Activated CD8-positive, alpha-beta memory T cell treated with anti-CD3 and anti-CD28 coated beads, Interleukin-2, amount 50 U/mL, for 24 hours (primary cell): Measurements from ENCODE around the gene GNG4.

Experiments used
- DNase-seq: peaks from one replicate; pipeline ENCODE4 v3.0.0-alpha.2; 2020; ENCODE audit errors: extremely low read depth

GNG4 gene

DNA sequence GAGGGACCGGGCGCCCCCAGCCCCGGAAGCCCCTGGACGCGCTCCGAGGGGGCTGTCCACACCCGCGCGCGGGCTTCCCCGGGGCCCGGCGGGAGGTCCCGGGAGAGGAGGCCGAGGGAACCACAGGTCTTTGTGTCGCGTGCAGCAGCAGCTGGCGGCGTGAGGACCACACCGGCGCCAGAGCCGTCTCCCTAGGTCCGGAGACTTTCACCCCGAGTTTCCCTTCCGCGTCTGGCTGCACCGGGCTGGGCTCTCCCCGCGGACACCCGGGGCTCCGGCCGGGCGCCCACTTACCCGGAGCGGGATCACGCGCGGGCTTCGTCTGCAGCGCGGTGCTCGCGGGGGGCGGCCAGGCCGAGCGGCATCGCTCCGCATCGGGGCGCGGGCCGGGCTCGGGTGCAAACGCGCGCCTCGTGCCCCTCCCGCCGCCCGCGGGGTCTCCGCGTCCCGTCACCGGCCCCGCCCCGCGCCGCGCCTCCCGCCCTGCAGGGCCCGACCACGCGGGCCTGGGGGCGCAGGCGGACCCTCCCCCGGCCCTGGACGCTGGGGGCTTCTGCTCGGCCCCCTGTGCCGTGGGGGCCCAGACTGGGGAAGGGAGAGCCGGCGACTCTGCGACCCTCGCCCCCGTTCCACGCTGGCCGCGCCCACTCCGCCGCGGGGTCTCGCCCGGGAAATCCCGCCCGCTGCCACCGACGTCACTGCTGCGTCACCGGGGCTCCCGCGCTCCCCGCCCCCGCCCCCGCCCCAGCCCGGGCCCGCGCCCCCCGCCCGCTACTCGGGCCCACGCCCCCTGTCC, at the start of gene GNG4:
GNG4 (minus strand) TSS at position 417 of the 796 bp plus-strand sequence. CDS start 65,946 bp downstream, outside the sequence.
- no peak for DNase-seq

DNA sequence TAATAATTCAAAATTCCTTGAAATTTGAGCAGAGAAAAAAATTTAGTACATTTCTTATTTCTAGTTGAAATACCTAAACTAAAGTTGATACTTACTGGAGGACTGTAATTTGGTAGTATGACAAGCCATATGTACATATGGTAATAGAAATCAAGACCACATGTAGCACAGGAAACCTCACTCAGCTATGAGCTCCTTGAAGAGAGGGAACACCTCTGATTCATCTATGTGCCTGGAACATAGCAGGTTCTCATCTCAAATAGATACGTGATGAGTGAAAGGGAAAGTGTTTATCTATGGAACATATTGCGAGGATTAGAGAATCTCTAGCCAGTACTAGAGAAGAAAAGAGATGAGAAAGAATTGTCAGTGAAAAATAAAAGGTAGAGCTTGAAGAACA, 47.9 kb upstream of the GNG4 start:
- no peak for DNase-seq

DNA sequence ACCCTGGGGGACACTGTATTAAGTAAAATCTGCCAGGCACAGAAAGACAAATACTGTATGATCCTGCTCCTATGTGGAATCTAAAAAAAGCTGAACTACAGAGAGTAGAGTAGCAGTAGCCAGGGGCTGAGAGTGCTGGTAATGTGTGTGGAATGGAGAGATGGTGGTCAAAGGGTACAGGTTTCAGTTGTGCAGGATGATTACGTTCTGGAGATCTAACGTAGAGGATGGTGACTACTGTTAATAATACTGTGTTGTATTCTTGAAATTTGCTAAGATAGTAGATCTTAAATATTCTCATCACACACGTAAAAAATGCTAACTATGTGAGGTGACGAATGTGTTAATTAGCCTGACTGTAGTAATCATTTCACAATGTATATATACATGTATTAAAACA, 39.8 kb upstream of the GNG4 start:
- no peak for DNase-seq

DNA sequence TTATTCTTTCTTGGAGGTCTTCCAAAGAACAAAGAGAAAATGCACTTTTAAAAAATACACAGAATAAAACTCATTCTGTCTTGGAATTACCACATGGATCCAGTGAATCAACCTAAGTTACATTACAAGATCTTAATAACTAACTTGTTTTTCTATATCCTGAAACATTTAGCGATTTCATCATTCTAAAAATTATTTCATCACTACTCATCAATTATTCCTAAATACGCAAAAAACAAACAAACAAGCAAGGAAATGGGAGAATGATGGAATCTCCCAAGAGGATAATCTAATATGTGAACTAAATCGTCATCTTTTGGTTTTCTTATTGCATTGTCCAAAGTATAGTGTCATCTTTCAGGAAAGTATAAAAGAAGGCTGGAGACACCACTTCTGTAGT, 38.5 kb upstream of the GNG4 start:
- no peak for DNase-seq

DNA sequence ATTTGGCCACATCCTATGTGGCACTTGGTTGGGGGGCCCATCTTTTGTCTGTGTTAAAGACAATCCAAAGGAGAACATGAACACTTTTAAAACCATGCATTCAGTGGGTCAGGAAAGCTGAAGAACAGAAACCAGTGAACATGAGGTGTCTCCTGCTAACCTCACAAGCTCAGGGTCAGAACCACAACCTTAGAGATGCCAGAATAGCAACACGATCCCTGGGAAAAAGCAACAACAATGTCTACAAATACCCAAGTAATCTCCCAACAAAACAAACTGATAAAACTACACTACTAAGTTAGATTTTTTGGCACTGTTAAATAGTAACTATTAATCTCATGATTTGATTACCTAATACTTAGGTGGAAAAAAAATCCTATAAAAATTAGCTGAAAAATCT, 34.1 kb upstream of the GNG4 start:
- DNase-seq: no peak

DNA sequence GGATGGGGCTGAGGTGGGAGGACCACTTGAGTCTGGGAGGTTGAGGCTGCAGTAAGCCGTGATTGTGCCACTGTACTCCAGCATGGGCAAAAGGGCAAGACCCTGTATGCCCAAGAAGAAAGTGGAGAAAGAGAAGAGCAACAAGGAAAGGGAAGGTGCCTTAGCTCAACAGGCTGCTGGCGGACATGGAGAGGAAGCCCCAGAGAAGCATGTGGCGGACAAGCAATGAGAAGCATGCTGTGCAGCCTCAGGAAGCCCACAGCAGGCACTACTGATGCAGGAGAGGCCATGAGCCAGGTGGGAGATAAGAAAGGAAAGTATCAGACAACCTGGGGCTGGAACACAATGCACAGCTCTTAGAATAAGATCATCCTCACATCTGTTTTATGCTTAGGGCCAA, 32.6 kb upstream of the GNG4 start:
- no peak for DNase-seq

DNA sequence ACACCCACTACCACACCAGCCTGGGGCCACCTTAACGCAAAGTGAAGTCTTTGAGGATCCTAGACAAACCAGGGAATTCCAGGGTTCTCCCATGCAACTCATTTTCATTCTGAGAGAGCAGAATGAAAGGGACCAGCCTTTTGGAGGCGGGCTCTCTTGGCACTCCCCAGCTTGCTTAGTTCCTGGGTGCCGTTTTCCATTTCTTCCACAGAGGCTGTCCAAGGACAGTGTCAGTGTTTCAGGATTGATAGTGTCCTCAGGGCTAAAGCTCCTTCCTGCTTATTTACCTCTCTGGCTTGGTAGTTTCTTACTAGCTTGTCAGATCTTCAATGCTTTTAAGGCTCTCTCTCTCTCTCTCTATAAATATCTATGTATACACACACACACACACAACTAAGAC, 30.1 kb upstream of the GNG4 start:
- DNase-seq: no peak

DNA sequence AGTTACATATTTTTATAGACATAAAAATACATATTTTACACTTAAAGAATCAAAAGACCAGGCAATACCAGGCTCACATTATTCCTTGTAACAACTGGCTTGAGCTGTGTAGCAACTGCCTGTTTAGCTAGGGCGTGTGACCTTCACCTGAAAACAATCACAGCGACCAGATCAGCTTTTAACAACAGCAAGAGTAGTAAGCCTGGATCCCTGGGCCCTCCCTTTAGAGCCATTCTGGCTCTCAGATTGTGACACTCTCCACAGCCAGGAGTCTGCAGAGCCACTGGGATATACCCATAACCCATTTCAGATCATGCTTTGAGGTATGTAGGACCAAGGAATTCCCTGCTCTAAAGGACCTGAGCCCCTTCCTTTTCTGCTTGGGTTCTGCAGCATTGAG, 29.4 kb upstream of the GNG4 start:
- no peak for DNase-seq

DNA sequence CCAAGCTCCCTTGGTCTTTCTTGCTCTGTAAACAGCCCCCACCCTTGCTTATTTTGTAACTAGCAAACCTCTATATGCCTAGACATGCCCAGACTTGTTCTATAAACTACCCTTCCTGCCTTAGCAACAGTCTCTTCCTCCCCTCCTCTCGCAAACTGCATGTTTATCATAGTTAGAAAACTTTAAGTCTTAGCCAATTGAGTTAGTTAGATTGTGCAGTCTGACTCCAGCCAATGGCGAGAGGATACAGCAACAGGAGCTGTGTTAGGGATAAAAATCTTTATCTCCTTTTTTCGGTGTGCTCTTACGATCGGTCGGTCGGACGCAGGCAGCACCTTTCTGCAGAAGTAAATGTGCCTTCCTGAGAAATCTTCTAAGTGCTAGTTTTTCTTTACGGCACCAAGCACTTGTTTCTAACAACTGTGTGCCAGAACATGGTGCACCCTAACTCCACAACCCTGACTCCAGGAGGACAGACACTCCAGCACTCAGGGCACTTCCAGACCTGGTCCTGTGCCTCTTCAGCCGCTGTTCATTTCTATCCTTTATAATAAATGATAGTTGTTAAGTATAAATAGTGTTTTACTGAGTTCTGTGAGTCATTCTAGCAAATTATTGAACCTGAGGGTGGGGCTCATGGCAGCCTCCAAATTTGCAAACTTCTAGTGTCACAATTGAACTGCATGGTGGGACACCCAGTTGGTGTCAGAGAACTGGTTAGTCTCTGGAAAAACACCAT, 25.7 kb upstream of the GNG4 start:
- no peak for DNase-seq

DNA sequence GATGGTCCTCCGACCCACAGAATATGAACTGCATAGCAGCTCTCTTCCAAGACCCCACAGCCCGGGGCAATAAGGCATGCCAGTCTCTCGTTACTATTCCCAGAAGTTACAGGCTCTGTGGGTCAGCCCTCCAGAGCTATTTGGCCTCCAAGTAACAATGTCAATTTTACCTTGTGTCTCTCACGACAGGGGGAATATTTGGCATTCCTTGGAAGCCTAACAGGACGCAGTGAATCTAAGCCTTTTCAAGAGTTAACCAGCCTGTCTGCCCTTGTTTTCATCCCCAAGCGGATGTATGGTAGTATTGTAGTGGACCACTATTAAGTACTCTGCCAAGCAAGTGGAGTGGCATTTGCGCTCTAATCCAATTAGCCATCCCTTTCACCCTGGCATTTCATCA, 24.4 kb upstream of the GNG4 start:
- no peak for DNase-seq

DNA sequence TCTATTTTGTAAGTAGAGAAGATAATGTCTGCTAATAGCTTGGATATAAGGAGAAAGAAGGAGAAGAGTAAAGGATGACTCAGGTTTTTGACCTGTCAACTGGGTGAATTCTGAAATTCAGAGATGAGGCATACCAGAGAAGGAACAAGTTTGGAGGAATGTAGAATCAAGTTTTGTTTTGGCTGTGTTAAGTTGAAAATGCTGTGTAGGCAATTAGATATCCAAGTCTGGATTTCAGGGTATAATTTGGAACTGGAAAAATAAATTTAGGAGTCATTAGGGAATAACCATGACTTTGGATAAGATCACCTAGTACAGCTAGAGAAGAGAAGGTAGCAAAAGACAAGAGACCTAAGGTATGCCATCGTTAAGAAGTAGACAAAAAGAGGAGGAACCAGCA, 22.4 kb upstream of the GNG4 start:
- DNase-seq: no peak

DNA sequence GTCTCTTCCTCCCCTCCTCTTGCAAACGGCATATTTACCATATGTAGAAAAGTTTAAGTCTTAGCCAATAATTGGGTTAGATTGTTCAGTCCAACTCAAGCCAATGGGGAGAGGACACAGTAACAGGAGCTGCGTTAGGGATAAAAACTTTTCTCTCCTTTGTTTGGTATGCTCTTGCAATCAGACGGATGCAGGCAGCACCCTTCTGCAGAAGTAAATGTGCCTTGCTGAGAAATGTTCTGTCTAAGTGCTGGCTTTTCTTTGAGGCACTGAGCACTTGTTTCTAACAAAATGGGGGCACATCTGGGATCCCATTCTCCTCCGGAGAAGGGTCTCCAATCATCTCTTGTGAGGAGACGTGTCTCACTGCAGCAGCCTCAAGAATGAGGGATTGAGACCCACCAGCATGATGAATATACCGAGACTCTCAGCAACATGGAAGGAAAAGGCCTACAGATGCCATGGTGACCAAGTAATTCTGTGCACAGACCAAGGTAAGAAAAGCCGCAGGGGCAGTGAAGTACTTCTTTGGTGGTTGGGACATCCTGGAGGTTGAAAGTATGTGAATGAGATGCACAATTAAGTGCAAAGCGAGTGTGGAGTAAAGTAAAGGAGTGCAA, 20.7 kb upstream of the GNG4 start:
- DNase-seq: no peak

DNA sequence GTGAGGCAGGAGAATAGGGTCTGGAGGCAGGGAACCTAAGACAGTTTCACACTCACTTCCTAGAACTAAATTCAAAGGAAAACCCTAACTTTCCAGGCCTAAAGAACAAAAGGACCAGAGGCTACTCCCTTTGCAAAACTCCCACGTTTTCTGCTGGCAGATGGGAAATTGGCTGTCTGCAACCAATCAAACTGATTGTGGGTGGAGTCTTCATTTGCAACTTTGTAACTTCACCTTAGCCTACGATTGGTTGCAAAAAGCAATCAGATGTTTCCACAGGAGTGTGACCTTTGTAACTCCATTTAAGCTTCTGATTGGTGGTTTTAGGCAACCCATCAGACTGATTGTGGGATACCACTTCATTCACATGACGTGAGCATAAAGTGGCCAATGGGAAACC, 19.7 kb upstream of the GNG4 start:
- no peak for DNase-seq

DNA sequence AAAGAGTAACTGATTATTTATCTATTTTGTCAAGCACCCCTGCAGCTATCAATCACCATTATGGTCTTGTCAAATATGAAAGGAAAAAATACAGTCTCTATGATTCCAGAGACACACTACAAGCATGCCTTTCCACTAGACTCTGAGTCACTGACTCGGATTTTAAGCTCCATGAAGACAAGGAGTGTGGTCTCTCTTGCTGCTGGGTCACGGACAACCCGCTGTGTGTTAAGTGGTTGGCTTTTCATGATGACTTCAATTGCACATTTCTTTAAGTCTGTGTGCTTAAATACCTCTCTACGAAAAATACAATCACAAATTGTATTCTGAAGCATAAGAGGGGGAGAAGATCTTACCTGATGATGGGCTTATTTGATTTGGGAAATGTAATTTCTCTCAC, 14.0 kb upstream of the GNG4 start:
- no peak for DNase-seq

DNA sequence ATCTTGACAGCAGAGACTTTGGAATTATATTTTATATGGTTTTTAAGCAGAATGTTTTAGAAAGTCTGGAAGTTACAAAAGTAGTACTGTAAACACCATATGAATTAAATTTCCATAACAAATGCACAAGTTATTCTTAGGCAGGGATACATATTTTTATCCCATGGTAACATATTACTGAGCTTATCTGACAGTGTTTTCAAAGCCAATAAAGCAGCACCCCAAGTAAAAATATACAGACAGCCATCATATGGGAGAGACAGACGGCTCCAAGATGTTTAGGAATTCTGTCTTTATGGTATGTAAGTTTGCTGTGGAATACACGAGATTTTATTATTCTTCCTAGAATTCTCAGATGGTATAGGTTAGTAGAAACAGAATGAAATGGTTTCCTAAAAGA, 12.0 kb upstream of the GNG4 start:
- no peak for DNase-seq

DNA sequence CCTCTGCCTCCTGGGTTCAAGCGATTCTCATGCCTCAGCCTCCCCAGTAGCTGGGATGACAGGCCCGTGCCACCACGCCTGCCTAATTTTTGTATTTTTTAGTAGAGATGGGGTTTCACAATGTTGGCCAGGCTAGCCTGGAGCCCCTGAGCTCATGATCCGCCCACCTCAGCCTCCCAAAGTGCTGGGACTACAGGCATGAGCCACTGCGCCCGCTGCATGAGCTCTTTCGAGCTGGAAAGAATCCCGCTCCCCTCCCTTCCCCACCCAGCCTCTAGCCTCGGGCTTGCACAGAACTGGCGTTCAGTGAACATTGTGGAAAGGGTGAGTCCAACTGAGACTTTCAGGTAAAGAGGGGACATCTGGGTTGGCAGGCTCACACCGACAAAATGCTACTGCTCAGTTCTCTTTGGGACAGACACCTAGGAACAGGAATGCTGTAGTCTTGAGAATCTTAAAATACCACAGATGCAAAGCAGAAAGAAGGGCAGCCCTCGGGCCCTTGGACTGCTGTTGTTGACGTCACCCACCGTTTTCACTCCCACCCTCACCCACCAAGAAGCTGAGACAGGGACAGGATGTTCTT, 9.7 kb upstream of the GNG4 start:
- DNase-seq: no peak

DNA sequence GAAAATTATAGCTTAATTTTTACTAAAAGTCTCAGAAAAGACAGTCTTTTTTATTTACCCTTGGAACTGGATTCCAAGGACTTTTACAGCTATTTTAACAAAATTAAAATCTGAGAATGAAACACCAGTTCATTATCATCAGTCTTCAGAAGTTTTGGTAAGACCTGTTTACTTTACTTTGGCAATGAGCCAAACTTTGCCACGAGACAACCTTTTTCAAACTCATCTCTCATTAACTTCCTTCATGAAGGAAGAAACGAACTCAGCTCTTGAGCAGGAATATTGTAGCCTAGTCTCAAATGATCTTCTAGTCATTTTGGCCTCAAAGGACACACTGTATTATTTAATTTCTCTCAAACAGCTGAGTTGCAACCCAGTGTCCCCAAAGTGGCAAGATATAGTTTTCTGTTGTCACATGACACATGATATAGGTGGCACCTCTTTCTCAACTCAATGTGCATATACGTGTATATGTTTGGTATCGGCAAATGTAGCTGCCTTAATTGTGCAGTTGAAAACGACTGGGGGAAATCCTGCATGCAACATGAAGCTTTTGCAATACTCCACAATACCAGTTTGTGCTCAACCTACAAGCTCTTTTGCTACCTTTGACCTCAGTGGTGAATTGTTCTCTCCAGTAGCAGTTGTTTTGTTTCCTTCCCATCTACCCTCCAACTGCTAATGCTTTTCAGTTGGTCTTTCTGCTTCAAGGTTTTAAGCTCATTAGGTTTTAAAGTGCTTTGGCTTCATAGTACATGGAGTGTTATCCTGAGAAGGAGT, 8.4 kb upstream of the GNG4 start:
- DNase-seq: no peak

DNA sequence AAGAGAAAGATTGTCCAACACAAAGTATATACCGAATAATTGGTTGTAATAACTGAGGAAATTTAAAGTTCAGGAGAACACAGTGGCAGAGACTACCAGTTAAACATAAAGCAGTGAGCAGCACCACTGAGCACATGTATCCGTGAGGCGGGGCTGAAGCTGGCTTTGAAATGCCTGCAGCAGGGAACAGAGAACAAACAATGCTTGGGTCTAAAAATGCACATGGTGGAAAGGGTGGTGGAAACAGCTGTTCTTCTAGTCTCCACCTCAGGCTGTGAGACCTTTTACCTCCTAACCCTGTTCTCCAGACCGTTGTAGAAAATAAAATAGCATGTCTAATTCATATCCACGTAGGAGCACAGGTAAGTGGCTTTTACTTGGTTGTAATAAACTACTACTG, 7.7 kb upstream of the GNG4 start:
- no peak for DNase-seq

DNA sequence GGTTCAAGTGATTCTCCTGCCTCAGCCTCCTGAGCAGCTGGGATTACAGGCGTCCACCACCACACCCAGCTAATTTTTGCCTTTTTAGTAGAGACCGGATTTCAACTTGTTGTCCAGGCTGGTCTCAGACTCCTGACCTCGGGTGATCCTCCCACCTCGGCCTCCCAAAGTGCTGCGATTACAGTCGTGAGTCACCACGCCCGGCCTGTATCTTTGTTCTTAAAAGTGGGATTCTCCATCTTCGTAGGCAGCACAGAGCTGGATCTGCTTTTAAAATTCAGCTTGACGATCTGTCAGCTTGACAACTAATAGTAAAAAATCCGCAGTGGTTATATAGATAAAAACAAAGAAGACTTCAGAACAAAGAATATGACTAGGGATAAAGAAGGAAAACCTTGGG, 2.8 kb upstream of the GNG4 start:
- no peak for DNase-seq

DNA sequence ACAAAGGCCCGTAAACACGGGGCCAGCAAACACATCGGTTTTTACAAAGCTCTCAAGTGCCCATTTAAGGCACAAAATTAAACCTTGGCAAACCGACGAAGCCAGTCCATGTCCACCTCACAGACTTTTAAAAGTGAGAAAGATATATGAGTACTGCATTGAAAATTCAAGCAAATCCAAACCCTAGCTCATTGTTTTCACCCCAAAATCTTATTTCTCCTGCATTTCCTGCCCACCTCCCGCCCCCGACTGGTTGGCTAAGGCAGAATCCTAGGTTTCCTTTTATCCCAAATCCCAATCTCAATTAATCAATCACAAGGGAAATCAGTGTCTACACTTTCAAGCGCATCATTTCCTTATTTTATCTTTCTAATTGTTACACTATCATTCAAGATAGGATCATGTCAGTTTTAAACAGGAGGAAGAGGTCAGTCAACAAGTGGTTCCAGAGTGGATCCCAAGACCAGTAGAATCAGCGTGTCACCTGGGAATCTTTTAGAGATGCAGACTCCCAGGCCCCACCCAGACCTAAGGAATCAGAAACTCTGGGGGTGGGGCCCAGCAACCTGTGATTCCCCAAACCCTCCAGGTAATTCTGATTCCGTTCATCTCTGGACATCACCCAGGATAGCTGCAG, 1.7 kb upstream of the GNG4 start:
- no peak for DNase-seq
